ENCODE results near the gene RFX8. TPM values are rescaled to one million over a fixed set of nuclear protein-coding genes. Genes with fewer than 3 reads are reported as not detected.

RFX8 gene
- total RNA-seq, 1 experiment from 2014 or later: 0.77 TPM

GRCh38 chr2:101403745-101404144 is 71.2 kb downstream of the RFX8 start:
- no peaks in the 10 kb centered on the region for H3K9me3 ChIP-seq (ENCODE audit: low read length)
- H3K27me3 ChIP-seq (ENCODE audit: low read length): no peaks in the 10 kb centered on the region
- H3K9ac ChIP-seq (ENCODE audit: low read length): no peak overlapping the region
- DNase-seq (no peak), ATAC-seq (no peak)
- TF ChIP-seq CTCF (conservative IDR thresholded peaks at IDR 0.05; ENCODE audit: low read depth, low read length): no peak
- TF ChIP-seq EZH2phosphoT487 (IDR thresholded peaks at IDR 0.05; ENCODE audit: borderline replicate concordance, low read length): no peak
- TF ChIP-seq EZH2 (IDR thresholded peaks at IDR 0.05; ENCODE audit: low read length, unreplicated experiment): no peak
- intact Hi-C loops (cut with micrococcal nuclease): no loop called here
- no peaks in the 10 kb centered on the region for H4K20me1 ChIP-seq (ENCODE audit: low read length)
- peaks cover 23% of the 10 kb centered on the region for H3K4me1 ChIP-seq (ENCODE audit: insufficient read depth, low read length)
- ChIA-PET POLR2A (ENCODE audit: unreplicated experiment) (no interaction called here), CTCF (no interaction called here)
- H3K4me3 ChIP-seq (ENCODE audit: low read length): no peak overlapping the region
- H3K9me2 ChIP-seq (replicated peaks; ENCODE audit: low read length): no peaks in the 10 kb centered on the region
- H2AFZ ChIP-seq (ENCODE audit: low read length): no peak overlapping the region
- no peaks in the 10 kb centered on the region for H3F3A ChIP-seq (ENCODE audit: low read length, unreplicated experiment)
- H3K4me2 ChIP-seq (ENCODE audit: low read length): no peak overlapping the region
- no TSS peak for BruUV-seq (replicated peaks)
- no peak overlapping the region for H3K27ac ChIP-seq (ENCODE audit: low read length)
- no peaks in the 10 kb centered on the region for H3K36me3 ChIP-seq (ENCODE audit: low read depth, low read length)
- no peaks in the 10 kb centered on the region for H3K79me2 ChIP-seq (ENCODE audit: low read length)

GRCh38 chr2:101402630-101403029 is 72.3 kb downstream of the RFX8 start:
- Histone ChIP-seq H3K9me2 (replicated peaks; ENCODE audit: low read length) (no peaks in the 10 kb centered on the region), H3K36me3 (ENCODE audit: low read depth, low read length) (no peaks in the 10 kb centered on the region), H3K4me2 (ENCODE audit: low read length) (no peak overlapping the region), H3K27ac (ENCODE audit: low read length) (no peak overlapping the region), H3K4me3 (ENCODE audit: low read length) (no peak overlapping the region), H3K79me2 (ENCODE audit: low read length) (no peaks in the 10 kb centered on the region), H2AFZ (ENCODE audit: low read length) (no peak overlapping the region), H3K9ac (ENCODE audit: low read length) (no peak overlapping the region), H3K27me3 (ENCODE audit: low read length) (no peaks in the 10 kb centered on the region), H4K20me1 (ENCODE audit: low read length) (no peaks in the 10 kb centered on the region), H3K4me1 (ENCODE audit: insufficient read depth, low read length) (peaks cover 27% of the 10 kb centered on the region), H3F3A (ENCODE audit: low read length, unreplicated experiment) (no peaks in the 10 kb centered on the region), H3K9me3 (ENCODE audit: low read length) (no peaks in the 10 kb centered on the region)
- ATAC-seq (no peak), DNase-seq (no peak)
- BruUV-seq (replicated peaks): no TSS peak
- intact Hi-C loops (cut with micrococcal nuclease): no loop called here
- ChIA-PET CTCF (no interaction called here), POLR2A (ENCODE audit: unreplicated experiment) (no interaction called here)
- TF ChIP-seq EZH2 (IDR thresholded peaks at IDR 0.05; ENCODE audit: low read length, unreplicated experiment) (no peak), CTCF (conservative IDR thresholded peaks at IDR 0.05; ENCODE audit: low read depth, low read length) (no peak), EZH2phosphoT487 (IDR thresholded peaks at IDR 0.05; ENCODE audit: borderline replicate concordance, low read length) (no peak)

GRCh38 chr2:101401906-101402305 is 73.0 kb downstream of the RFX8 start:
- H3K4me1 ChIP-seq (ENCODE audit: insufficient read depth, low read length): peaks cover 34% of the 10 kb centered on the region
- no peaks in the 10 kb centered on the region for H3K27me3 ChIP-seq (ENCODE audit: low read length)
- no peaks in the 10 kb centered on the region for H3K79me2 ChIP-seq (ENCODE audit: low read length)
- no peak overlapping the region for H3K9ac ChIP-seq (ENCODE audit: low read length)
- no peak overlapping the region for H3K4me3 ChIP-seq (ENCODE audit: low read length)
- ATAC-seq (no peak; the same call in 1 of the 2 replicates), DNase-seq (no peak)
- H2AFZ ChIP-seq (ENCODE audit: low read length): no peak overlapping the region
- intact Hi-C loops (cut with micrococcal nuclease): no loop called here
- no peak overlapping the region for H3K27ac ChIP-seq (ENCODE audit: low read length)
- TF ChIP-seq EZH2phosphoT487 (IDR thresholded peaks at IDR 0.05; ENCODE audit: borderline replicate concordance, low read length): no peak
- TF ChIP-seq CTCF (conservative IDR thresholded peaks at IDR 0.05; ENCODE audit: low read depth, low read length): peak; percentile 37; the same call in 1 of the 2 replicates
- TF ChIP-seq EZH2 (IDR thresholded peaks at IDR 0.05; ENCODE audit: low read length, unreplicated experiment): no peak
- H3K9me3 ChIP-seq (ENCODE audit: low read length): no peaks in the 10 kb centered on the region
- ChIA-PET CTCF (no interaction called here), POLR2A (ENCODE audit: unreplicated experiment) (no interaction called here)
- no peaks in the 10 kb centered on the region for H3K36me3 ChIP-seq (ENCODE audit: low read depth, low read length)
- peaks cover 2% of the 10 kb centered on the region for H3F3A ChIP-seq (ENCODE audit: low read length, unreplicated experiment)
- no peak overlapping the region for H3K4me2 ChIP-seq (ENCODE audit: low read length)
- H3K9me2 ChIP-seq (replicated peaks; ENCODE audit: low read length): no peaks in the 10 kb centered on the region
- no TSS peak for BruUV-seq (replicated peaks)
- H4K20me1 ChIP-seq (ENCODE audit: low read length): no peaks in the 10 kb centered on the region

Measured in PC-3 (cell line).